ELF-1 (cell line): ENCODE data around the gene PPIB.

Source experiments
- DNase-seq: peaks from one replicate; pipeline ENCODE4 v3.0.0-alpha.2; 2016; ENCODE audit warnings: low read depth, low spot score

The PPIB gene

GRCh38 chr15:64162869-64163658, at the start of gene PPIB:
TSS of gene PPIB (minus strand) at chr15:64163022. CDS start at chr15:64162986, 36 bp downstream.
- DNase-seq = peak; percentile 99

- no peak for DNase-seq
Observed at GRCh38 chr15:64211696-64212095, 48.9 kb upstream of the PPIB start.

GRCh38 chr15:64210371-64210770, 47.5 kb upstream of the PPIB start:
- DNase-seq = no peak

GRCh38 chr15:64209680-64210334, 47.0 kb upstream of the PPIB start:
- no peak for DNase-seq

GRCh38 chr15:64205202-64205601, 42.4 kb upstream of the PPIB start:
- DNase-seq = peak; percentile 42

GRCh38 chr15:64197425-64197824, 34.6 kb upstream of the PPIB start:
- no peak for DNase-seq

- peak; percentile 11 for DNase-seq
Observed at GRCh38 chr15:64193971-64194370, 31.1 kb upstream of the PPIB start.

GRCh38 chr15:64191971-64192830, 29.4 kb upstream of the PPIB start:
- DNase-seq = no peak

GRCh38 chr15:64187396-64188191, 24.8 kb upstream of the PPIB start:
- no peak for DNase-seq

GRCh38 chr15:64185146-64185911, 22.5 kb upstream of the PPIB start:
- DNase-seq = no peak

GRCh38 chr15:64182859-64183370, 20.1 kb upstream of the PPIB start:
- no peak for DNase-seq

GRCh38 chr15:64180235-64180824, 17.5 kb upstream of the PPIB start:
- DNase-seq = peak; percentile 16

GRCh38 chr15:64166102-64166890, 3.5 kb upstream of the PPIB start:
- DNase-seq = no peak

GRCh38 chr15:64164436-64164835, 1.6 kb upstream of the PPIB start:
- no peak for DNase-seq

GRCh38 chr15:64163659-64164362, 989 bp upstream of the PPIB start:
- DNase-seq = no peak

- no peak for DNase-seq
Observed at GRCh38 chr15:64162478-64162868, 349 bp downstream of the PPIB start.

- DNase-seq = no peak
Observed at GRCh38 chr15:64161688-64162477, 939 bp downstream of the PPIB start.
